LNCAP (cell line): Measurements from ENCODE around the gene UNC5A.

ENCODE experiments used
- TF ChIP-seq, protein P1 (sequence below): fragments of 450-650 bp; IDR thresholded peaks from 2 replicates; pipeline ENCODE4 v1.5.1; 2017; ENCODE audit warnings: mild to moderate bottlenecking

The UNC5A gene

DNA sequence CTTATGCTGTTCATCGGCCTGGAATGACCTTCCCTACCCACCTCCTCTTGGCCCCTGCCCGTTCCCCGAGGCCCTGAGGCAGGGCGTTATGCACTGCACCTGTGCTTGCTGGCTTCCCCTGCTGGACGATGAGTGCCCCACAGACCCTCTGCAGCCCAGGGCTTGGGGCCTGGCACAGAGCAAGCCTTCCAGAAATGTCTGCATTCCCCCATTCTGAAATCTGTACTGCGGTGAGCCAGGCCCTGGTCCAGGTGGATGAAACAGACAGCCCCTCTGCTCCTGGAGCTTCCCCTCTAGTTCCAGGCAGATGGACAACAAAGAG is 35.0 kb downstream of the UNC5A start:
- TF ChIP-seq, protein P1, sequence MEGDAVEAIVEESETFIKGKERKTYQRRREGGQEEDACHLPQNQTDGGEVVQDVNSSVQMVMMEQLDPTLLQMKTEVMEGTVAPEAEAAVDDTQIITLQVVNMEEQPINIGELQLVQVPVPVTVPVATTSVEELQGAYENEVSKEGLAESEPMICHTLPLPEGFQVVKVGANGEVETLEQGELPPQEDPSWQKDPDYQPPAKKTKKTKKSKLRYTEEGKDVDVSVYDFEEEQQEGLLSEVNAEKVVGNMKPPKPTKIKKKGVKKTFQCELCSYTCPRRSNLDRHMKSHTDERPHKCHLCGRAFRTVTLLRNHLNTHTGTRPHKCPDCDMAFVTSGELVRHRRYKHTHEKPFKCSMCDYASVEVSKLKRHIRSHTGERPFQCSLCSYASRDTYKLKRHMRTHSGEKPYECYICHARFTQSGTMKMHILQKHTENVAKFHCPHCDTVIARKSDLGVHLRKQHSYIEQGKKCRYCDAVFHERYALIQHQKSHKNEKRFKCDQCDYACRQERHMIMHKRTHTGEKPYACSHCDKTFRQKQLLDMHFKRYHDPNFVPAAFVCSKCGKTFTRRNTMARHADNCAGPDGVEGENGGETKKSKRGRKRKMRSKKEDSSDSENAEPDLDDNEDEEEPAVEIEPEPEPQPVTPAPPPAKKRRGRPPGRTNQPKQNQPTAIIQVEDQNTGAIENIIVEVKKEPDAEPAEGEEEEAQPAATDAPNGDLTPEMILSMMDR = no peak

DNA sequence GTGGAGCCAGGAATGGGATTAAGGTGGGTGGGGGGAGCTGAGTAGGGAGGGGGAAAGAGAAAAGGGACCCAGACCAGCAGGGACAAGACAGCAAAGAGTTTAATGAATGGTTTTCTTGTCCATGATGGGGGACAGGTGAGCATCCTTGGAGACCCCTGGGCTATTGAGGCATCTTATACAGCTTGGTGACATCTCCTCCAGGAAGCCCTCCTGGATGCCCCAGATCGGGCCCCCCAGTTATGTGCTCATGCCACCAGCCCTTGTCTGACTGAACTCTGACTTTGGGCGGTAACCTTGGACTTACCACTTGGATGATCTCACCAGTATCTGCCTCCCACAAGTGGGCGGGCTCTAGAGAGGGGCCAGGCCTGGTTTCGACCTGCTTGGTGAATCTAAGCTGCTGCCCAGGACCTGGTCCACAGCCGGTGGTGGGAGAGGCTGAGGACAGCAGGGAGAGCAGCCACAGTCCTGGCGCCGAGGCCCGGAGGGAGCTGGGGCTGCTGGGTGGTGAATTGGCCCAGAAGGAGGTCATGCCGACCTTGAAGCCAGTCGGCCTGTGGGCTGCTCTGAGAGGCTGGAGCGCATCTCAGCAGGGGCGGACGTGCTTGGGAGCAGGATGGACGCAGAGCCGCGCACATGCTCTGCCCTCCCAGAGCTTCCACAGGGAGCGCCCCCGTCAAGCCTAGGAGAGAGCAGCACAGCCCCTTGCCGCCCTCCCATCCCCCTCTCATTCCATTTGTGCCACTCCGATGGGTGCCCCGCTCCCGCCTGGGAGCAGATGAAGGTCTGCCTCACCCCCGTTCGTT is 36.2 kb downstream of the UNC5A start:
- TF ChIP-seq, protein P1 = no peak

DNA sequence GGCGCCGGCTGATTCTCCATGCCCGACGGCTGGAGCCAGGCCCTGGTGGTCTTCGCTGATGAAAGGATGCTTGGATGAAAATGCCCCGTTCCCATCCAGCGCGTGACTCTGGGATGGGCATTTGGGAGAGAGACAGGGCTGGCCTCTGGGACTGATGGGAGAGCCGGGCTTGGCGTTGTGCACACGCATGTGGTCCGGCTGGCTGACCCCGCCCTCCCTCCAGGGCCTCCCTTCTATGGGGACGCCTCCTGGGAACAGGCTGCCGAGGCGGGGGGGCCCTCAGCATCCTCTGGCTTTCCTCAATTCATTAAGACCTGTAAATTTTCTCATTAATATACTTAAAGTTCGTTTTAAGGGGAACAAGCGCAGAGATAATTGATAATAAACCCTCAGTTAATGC is 36.8 kb downstream of the UNC5A start:
- TF ChIP-seq, protein P1 = no peak

DNA sequence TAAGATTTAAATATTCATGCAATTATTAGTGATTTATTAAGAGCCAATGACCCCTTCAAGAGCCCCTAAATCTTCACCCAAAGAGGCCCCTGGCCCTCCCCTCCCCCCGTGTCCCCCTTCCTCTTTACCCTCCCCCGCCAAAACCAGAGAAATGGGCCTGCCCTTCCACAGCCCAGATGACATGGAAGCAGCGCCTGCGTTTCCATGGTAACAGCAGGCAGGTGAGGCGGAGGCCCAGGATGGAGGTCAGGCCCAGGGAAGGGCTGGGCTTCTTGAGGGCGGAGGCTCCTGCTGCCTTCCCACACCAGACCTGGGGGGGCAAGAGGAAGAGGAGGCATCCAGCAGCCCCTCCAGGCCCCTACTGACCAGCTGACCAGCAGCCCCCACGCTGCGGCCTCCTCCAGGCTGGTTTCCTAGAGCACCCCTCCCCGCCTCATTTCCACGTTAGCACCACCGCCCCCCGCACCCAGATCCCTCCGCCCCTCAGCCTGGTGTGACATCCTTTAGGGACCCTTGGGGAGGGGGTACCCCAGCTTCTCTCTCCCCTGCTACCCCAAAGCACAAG is 37.4 kb downstream of the UNC5A start:
- TF ChIP-seq, protein P1 = no peak

DNA sequence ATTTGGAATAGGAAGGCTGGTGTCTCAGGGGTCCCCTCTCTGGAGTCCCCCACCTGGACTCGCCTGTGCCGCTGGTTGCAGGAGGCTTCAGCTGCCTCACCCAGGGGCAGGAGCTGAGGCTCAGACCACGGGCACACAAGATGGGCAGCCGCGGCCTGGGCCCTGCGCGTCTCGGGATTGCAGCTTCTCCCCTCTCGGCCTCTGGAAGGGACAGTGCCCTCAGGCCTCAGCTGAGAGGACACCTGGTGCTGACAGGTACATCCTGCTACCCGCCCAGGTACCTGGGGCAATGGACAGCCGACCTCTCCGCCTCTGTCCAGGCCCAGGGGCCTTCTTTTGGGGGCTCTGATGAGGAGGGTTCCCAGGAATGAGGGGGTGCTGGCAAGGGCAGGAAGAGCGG is 38.3 kb downstream of the UNC5A start:
- TF ChIP-seq, protein P1 = no peak

DNA sequence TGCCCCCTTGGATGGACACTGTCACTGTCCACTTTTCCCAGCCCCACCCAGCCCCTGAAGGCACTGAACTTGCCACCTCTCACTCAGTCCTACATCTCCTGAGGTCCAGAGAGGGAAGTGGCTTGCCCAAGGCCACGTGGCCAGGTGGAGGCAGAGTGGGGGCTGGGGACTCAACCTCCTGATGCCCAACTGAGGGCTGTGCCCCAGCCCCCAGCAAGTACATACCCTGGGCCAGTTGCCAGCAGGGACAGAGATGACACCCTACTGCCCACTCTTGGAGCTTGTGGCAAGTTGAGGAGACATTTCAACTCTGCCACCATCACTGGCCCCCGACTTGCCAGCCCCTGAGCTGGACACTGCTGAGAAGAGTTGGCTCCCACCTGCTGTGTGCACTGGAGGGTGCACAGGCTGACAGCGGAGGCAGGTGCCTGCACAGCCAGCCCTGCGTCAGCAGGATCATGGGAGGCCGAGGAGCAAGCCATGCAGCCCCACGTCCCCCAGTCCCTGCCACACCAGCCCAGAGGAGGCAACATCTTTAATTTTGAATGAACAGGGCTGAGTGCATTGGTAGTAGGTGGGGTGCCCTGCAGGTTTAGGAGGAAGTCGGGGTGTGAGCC is 39.4 kb downstream of the UNC5A start:
- TF ChIP-seq, protein P1 = no peak

DNA sequence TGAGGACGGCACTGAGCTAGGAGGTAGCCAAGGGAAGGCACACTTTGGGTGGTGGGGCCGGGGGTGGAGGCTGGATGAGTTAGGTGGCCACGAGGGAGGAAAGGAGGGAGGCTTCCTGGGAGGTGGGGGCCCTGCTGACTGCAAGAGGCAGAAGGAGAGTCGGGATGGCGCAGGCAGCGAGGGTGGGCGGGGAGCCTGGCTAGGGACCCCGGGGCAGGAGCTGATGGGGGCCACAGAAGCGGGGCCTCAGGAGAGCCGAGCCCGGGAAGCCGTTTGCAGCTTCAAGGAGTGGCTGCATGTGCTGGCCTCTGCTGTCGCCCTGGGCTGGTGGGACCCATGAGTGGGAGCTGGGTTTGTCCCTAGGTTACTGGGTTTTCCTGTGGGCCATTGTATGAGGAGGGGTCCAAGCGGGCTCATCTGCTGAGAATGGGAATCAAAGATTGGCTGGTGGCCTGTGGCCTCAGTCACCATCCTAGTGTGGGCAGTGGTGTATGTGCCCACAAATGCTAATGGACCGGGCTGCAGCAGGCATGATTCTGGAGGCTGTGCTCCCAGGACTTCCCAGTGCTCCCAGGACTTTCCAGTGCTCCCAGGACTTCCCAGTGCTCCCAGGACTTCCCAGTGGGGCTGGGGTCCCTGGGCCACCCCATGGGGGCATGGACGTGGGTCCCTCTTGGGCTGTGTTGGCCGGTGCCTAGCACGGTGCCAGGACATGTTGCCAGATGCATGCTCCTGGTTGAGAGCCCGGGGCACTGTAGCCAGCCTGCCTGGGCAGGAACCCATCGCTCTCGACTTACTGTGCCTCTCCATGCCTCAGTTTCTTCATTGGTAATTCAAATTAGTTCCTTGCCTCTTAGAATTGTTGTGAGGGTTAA is 40.2 kb downstream of the UNC5A start:
- TF ChIP-seq, protein P1 = no peak
